ENCODE data around the gene CXCR2.
"Not testable (repeated sequence)": the region's sequence is repeated elsewhere in the genome, so short reads cannot be mapped to it uniquely, and the experiment has no call there.

CXCR2 gene

DNA sequence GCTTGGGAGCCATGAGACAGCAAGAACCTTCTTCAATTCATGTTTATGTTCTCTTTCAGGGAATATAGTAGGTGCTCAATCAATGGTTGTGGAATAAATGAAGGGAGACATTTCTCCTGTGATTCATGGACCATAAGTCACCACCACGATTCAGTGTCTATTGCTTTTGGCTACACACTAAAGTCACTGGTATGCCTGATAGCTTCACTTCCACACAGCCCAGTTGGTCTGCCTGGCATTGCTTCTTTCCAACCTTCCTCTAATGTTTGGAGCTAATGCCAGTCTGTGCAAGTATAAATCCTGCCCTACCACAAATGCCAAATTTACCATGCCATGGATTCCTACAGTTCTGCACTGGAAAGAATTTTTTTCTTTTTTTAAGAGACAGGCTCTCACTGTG lies 42.2 kb downstream of the CXCR2 start:
- Histone ChIP-seq H3K4me3 (ENCODE audit: low read depth, low read length) (no peak overlapping the region), H3K4me1 (no peaks in the 10 kb centered on the region), H3K4me2 (ENCODE audit: low read length) (no peak overlapping the region), H3K27me3 (ENCODE audit: control insufficient read depth, insufficient read depth, low read length) (no peaks in the 10 kb centered on the region), H3K27ac (no peak overlapping the region), H3K9me3 (ENCODE audit: control insufficient read depth, low read length) (no peaks in the 10 kb centered on the region), H2AFZ (no peak overlapping the region), H3K9ac (no peak overlapping the region), H3K79me2 (no peaks in the 10 kb centered on the region), H3K36me3 (ENCODE audit: control insufficient read depth, insufficient read depth, low read length) (no peaks in the 10 kb centered on the region)
- TF ChIP-seq, protein P1, sequence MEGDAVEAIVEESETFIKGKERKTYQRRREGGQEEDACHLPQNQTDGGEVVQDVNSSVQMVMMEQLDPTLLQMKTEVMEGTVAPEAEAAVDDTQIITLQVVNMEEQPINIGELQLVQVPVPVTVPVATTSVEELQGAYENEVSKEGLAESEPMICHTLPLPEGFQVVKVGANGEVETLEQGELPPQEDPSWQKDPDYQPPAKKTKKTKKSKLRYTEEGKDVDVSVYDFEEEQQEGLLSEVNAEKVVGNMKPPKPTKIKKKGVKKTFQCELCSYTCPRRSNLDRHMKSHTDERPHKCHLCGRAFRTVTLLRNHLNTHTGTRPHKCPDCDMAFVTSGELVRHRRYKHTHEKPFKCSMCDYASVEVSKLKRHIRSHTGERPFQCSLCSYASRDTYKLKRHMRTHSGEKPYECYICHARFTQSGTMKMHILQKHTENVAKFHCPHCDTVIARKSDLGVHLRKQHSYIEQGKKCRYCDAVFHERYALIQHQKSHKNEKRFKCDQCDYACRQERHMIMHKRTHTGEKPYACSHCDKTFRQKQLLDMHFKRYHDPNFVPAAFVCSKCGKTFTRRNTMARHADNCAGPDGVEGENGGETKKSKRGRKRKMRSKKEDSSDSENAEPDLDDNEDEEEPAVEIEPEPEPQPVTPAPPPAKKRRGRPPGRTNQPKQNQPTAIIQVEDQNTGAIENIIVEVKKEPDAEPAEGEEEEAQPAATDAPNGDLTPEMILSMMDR (IDR thresholded peaks at IDR 0.05) = no peak

DNA sequence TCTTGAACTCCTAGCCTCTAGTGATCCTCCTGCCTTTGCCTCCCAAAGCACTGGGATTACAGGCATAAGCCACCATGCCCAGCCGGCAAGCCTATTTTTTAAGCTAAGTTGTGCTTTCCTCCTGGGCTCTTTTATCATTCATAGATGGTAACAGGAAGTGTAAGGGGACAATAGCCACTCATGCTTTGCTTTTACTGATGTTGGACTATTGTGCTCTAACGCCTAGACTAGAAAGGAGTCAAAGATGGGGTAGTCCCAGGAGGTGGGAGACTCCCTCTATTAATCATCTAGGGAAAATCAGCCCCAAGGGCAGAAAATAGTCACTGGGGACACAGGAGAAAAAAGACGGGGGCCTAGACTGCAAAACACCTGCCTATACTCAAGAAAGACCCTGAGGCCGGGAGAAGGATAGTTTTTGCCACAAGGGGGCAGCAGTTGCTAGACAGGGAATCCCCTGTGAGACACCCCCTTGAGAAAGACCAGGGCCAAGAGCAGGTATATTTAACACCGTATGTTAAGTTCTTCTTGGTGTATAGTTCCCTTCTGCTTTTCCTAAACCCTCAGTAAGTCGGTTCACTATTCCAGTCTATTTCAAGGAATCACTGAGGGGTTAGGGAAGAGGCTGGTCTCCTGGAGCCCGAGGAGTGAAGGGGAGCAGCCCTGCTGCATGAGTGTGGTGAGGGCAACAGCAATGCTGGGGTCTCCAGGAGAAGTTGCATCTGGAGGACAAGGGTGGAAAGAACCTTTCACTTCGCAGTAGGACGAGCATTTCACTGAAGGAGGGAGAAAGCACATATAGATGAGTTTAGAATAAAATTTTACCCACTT lies 43.0 kb downstream of the CXCR2 start:
- Histone ChIP-seq H3K9ac (no peak overlapping the region), H3K9me3 (ENCODE audit: control insufficient read depth, low read length) (no peaks in the 10 kb centered on the region), H3K27ac (no peak overlapping the region), H3K4me2 (ENCODE audit: low read length) (no peak overlapping the region), H3K36me3 (ENCODE audit: control insufficient read depth, insufficient read depth, low read length) (no peaks in the 10 kb centered on the region), H3K27me3 (ENCODE audit: control insufficient read depth, insufficient read depth, low read length) (no peaks in the 10 kb centered on the region), H3K4me1 (no peaks in the 10 kb centered on the region), H3K4me3 (ENCODE audit: low read depth, low read length) (no peak overlapping the region), H2AFZ (no peak overlapping the region), H3K79me2 (no peaks in the 10 kb centered on the region)
- TF ChIP-seq, protein P1 (IDR thresholded peaks at IDR 0.05) = peak; percentile 54

DNA sequence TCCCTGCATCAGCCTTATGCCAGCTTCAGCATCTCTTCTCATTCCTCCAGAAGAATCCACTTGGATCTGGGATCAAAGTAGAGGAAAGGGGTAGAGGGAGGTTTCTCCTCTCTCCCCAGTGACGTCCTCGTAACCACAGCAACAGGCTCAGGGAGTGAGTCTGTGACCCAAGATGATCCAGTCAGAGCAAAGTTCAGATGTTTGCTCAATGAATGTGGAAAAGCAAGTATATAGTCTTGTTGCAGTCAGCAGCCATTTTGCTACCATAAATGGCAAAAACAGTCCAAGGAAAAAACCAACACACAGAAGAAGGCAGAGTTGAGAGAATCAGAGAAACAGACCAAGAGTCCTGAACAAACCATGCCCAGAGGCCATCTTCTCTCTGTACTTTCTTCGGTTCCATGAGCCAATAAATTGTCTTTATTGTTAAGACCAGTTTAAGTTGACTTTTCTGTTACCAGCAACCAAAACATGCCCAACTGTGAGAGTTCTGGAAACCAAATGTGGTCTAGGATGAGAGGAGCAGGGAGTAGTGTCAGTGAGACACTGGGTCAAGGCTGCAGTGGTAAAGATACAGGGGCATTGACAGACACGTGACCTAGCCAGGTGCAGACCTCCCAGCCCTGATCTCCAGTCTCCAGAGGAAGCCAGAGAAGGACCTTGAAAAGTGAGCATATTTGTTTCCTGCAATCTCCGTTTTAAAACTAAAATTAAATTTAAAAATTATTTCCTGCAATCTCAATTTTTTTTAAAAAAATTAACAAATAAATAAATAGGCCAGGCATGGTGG lies 44.1 kb downstream of the CXCR2 start:
- Histone ChIP-seq H3K79me2 (no peaks in the 10 kb centered on the region), H3K36me3 (ENCODE audit: control insufficient read depth, insufficient read depth, low read length) (no peaks in the 10 kb centered on the region), H3K9ac (no peak overlapping the region), H3K27me3 (ENCODE audit: control insufficient read depth, insufficient read depth, low read length) (no peaks in the 10 kb centered on the region), H3K27ac (no peak overlapping the region), H3K9me3 (ENCODE audit: control insufficient read depth, low read length) (no peaks in the 10 kb centered on the region), H3K4me3 (ENCODE audit: low read depth, low read length) (no peak overlapping the region), H2AFZ (no peak overlapping the region), H3K4me1 (no peaks in the 10 kb centered on the region), H3K4me2 (ENCODE audit: low read length) (no peak overlapping the region)
- TF ChIP-seq, protein P1 (IDR thresholded peaks at IDR 0.05) = no peak

DNA sequence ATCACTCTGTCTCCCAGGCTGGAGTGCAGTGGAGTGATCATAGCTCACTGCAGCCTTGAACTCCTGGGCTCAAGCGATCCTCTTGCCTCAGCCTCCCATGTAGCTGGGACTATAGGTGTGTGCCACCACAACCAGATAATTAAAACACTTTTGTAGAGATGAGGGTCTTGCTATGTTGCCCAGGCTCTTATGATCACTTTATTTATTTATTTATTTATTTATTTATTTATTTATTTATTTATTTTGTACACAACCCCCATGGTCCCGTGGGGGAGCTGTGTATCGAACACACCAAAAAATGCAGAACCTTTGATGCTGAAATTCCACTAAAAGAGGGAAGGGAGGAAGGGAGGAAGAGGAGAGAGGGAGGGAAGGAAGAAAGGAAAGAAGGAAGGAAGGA lies 45.9 kb downstream of the CXCR2 start:
- not testable (repeated sequence) for H3K9ac ChIP-seq; H3K27ac ChIP-seq; H3K4me3 ChIP-seq (ENCODE audit: low read depth, low read length); H3K9me3 ChIP-seq (ENCODE audit: control insufficient read depth, low read length); H2AFZ ChIP-seq; H3K79me2 ChIP-seq; H3K4me2 ChIP-seq (ENCODE audit: low read length); H3K27me3 ChIP-seq (ENCODE audit: control insufficient read depth, insufficient read depth, low read length); H3K36me3 ChIP-seq (ENCODE audit: control insufficient read depth, insufficient read depth, low read length); H3K4me1 ChIP-seq

DNA sequence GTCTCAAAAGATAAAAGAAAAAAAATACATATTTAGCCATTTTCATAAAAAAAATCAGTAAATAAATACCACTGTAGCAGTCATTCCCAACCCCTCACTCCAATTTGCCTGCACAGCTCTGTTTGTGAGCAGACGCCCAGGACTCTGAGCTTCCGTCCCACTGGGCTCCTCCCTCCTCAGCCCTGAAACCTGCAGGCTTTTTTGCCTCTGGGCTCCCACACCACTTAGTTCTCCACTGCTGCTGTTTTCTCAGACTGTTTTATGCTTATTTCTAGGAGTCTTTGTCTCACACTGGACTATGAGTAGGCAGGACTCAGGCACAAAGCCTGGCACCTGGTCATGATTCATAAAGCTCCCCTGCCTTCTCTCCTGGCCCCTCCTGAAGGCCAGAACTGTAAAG lies 47.0 kb downstream of the CXCR2 start:
- Histone ChIP-seq H2AFZ (no peak overlapping the region), H3K4me1 (no peaks in the 10 kb centered on the region), H3K27me3 (ENCODE audit: control insufficient read depth, insufficient read depth, low read length) (no peaks in the 10 kb centered on the region), H3K36me3 (ENCODE audit: control insufficient read depth, insufficient read depth, low read length) (no peaks in the 10 kb centered on the region), H3K9ac (no peak overlapping the region), H3K27ac (no peak overlapping the region), H3K4me3 (ENCODE audit: low read depth, low read length) (no peak overlapping the region), H3K4me2 (ENCODE audit: low read length) (no peak overlapping the region), H3K79me2 (no peaks in the 10 kb centered on the region), H3K9me3 (ENCODE audit: control insufficient read depth, low read length) (no peaks in the 10 kb centered on the region)
- TF ChIP-seq, protein P1 (IDR thresholded peaks at IDR 0.05) = no peak

Measured in parathyroid adenoma (tissue), 2 donors.